T-helper 22 cell (primary cell): ENCODE data around the gene VARS2.
"Not testable (repeated sequence)": the region's sequence is repeated elsewhere in the genome, so short reads cannot be mapped to it uniquely, and the experiment has no call there.

Experiments used
- DNase-seq: peaks from one replicate; pipeline ENCODE4 v3.0.0-alpha.2; 2020; ENCODE audit warnings: low read depth

Gene VARS2

DNA sequence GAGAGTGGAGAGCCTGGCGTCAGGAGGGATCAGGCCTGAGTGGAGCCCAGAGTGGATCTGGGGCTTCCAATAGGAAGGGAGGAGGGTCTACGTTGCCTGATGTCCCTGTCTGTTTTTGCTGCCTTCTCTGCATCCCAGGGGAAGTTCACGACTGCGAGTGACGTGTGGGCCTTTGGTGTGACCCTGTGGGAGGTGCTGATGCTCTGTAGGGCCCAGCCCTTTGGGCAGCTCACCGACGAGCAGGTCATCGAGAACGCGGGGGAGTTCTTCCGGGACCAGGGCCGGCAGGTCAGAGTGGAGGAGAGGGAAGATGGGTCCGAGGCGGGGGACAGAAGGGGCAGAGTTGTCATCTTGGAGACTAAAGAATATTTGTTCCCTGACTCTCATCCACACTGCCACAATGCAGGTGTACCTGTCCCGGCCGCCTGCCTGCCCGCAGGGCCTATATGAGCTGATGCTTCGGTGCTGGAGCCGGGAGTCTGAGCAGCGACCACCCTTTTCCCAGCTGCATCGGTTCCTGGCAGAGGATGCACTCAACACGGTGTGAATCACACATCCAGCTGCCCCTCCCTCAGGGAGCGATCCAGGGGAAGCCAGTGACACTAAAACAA lies 15.2 kb upstream of the VARS2 start:
- DNase-seq: no peak

DNA sequence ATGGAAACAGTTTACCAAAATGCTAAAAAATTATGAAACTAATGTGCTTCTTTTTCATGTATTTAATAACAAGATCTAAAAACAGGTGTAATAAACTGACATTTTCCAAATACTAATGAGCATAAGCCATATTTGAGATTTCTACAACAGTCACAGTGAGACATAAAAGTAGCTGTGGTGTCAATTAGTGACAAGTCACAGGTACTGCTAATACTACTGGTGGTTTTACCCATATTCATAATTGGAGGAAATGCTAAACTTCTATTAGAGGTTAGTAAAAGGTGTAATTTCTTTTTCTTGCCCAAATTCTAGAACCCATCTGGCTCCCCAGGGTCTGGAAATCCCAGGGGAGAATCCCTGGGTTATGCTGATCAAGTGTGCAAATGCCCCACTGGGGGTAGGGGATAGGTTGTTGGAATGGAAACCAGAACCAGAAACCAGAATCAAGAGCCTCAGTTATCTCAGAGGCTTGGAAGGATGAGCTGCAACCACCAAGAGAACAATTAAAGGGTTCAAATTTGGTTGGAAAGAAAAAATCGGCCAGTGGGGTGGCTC lies 13.1 kb upstream of the VARS2 start:
- DNase-seq: no peak

DNA sequence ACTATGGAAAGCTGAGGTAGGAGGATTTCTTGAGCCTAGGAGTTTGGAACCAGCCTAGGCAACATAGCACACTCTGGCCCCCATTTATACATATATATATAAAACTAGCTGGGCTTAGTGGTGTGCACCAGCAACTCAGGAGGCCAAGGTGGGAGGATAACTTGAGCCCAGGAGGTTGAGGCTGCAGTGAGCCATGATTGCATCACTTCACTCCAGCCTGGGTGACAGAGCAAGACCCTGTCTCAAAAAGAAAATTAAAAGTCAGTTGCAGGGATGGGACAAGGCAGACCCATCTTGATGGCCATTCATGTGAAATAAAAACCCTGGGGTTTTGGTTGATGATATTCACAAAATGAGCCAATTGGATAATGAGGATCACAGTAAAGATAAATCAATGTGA lies 12.6 kb upstream of the VARS2 start:
- no peak for DNase-seq

DNA sequence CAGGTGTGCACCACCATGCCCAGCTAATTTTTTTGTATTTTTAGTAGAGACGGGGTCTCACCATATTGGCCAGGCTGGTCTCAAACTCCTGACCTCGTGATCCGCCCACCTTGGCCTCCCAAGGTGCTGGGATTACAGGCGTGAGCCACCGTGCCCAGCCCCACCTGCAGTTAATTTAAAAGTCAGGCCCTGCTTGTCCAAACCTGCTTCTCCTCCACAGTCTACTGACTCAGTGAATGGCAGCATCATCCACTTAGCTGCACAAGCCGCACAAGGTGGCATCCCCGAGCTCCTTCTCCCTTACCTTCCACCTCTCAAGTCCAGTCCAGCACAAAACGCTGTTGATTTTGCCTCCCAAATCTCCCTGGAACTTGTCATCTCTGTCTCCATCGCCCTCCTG lies 11.8 kb upstream of the VARS2 start:
- DNase-seq: not testable (repeated sequence)

DNA sequence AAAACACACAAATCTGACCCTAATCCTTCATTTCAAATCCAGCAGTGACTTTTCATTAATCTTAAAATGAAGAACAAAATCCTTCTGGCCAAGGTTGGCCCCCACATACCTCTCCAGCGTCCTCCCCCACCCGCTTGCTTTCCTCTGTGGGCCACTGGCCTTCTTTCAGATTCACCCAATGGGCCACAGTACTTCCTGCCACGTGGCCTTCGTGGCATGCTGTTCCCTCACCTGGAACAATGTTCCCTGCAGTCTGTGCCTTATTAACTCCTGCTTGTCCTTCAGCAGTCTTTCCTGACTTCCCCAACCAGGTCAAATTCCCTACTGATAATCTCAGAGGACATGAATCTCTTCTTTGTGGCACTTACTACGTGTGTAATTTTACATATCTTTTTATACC lies 11.3 kb upstream of the VARS2 start:
- DNase-seq: no peak

DNA sequence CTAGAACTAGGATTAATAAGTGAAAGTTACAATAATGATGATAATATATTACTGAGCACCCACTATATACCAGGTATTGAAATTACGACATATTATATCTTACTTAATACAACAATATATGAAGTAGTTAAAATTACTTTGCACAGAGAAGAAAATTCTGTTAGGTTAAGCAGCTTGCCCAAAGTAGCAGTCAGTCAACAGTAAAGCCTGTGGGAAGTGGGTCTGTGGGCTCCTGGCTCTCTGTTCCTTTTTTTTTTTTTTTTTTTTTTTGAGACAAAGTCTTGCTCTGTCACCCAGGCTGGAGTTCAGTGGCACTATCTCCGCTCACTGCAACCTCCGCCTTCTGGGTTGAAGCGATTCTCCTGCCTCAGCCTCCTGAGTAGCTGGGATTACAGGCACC lies 10.8 kb upstream of the VARS2 start:
- no peak for DNase-seq

DNA sequence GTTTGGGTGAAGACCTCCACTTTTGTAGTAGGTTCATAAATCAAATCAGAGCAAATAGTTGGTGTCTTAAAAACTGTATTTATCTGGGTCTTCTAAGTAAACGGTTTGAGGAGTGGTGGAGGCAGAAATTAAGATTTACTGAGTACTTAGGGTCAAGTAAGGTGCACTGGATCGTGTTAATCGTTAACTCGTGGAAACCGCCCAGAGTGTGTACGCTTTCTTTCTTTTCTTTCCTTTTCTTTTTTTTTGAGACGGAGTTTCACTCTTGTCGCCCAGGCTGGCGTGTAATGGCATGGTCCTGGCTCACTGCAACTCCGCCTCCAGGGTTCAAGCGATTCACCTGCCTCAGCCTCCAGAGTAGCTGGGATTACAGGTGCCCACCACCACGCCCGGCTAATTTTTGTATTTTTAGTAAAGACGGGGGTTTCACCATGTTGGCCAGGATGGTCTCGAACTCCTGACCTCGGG lies 6.7 kb upstream of the VARS2 start:
- not testable (repeated sequence) for DNase-seq

DNA sequence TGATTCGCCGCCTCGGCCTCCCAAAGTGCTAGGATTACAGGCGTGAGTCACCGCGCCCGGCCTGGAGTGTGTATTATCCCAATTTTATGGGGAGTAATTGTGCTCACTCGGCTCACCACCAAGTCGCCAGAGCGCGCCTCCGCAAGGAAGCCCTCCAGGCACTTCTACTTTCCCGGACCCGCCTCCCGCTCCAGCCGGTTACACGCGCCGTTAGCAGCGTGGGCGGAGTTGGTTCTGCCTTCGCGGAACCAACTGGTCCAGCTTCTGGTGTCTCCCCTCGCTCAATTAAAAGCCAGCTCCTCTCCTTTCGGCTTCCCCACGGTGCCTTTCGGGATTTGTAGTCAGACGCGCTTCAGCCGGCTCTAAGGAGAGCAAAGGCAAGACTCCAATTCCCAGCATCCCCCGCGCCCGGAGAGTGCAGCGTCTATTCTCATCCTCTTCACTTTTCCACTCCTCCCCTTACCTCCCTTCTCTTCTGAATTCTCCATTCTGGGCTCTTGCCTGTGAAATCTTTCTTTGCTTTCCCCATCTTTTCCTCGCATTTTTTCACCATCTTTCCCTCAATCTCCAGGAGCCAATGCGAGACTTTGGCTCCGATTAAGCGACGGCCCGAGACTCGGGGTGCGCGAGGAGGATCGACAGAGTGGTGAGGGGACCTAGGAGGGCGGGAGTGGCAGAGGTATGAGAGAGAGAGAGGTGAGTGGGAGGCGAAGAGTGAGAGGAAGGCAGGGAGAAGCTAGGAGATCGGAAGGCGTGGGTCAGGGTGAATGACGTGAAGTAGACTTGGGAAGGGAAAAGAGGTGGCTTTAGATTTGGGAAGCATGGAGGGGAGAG lies 6.1 kb upstream of the VARS2 start, which contains the start of gene GTF2H4:
TSS of gene GTF2H4 (plus strand) at position 450 of the 834 bp plus-strand sequence.
- peak; percentile 94 for DNase-seq

DNA sequence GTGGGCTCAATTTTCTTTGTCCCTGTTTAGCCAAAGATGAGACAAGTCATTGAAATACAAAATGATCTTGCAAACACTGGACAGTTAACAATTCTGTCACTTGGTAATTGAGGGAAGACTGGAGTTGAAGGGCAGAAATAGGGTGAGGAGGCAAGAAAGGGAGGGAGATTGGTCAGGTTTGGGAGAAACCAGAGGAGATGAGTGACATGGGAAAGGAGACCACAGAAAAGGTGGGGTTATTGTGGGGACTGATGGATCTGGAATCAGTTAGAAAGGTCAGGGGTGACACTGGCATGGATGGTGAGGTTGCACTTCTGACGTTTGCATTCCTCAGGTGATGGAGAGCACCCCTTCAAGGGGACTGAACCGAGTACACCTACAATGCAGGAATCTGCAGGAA lies 5.3 kb upstream of the VARS2 start:
- no peak for DNase-seq

DNA sequence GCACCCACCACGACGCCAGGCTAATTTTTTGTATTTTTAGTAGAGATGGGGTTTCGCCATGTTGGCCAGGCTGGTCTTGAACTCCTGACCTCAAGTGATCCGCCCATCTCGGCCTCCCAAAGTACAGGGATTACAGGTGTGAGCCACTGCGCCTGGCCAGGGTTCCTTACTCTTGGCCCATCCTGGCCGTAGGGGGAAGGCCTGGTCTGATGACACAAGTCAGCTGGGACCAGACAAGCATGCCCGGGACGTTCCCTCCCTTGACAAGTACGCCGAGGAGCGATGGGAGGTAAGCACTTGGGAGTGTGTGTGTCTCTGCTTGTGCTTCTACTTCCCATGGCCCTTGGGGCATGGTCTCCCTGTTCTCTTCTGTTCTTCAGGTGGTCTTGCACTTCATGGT lies 3.6 kb upstream of the VARS2 start:
- not testable (repeated sequence) for DNase-seq

DNA sequence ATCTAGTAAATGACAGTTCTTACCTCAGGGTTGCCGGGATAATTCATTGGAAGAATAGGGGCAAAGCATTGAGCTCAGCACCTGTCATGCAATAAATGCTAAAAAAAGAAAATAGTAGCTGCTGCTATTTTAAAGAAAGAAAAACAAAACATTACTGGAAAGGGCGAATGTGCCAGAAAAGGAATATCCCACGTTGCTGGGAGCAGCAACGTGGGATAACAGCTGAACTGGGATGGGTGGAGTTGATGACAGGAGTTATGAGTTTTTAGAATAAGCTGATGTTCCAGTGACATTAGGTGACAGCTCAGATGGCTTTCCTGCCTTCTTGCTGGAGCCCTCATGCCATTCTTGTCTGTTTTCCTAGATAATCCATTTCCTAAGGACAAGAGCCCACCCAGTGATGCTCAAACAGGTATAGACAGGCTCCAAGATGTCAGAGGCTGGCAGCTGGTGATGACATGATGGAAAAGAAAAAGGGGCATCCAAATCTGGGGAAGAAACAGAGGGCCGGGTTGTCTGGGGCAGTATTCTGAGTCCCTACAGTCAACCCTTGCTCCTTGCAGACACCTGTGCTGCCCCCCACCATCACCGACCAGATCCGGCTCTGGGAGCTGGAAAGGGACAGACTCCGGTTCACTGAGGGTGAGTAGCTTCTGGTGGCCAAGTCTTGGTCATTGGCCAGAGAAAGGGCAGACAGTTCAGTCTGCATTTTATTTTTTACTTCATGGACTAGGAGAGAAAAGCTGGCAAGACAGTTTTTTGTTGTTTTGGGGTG lies 1.1 kb upstream of the VARS2 start:
- DNase-seq: no peak

DNA sequence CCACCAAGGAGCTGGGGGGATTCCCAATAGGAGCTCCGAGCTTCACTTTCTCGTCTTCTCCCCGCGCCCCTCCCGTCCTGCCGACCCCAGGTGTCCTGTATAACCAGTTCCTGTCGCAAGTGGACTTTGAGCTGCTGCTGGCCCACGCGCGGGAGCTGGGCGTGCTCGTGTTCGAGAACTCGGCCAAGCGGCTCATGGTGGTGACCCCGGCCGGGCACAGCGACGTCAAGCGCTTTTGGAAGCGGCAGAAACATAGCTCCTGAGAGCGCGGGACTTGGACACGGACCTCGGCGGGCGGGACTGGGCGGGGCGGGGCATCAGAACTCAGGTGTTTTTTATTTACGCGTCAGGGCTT lies 340 bp upstream of the VARS2 start:
- no peak for DNase-seq

DNA sequence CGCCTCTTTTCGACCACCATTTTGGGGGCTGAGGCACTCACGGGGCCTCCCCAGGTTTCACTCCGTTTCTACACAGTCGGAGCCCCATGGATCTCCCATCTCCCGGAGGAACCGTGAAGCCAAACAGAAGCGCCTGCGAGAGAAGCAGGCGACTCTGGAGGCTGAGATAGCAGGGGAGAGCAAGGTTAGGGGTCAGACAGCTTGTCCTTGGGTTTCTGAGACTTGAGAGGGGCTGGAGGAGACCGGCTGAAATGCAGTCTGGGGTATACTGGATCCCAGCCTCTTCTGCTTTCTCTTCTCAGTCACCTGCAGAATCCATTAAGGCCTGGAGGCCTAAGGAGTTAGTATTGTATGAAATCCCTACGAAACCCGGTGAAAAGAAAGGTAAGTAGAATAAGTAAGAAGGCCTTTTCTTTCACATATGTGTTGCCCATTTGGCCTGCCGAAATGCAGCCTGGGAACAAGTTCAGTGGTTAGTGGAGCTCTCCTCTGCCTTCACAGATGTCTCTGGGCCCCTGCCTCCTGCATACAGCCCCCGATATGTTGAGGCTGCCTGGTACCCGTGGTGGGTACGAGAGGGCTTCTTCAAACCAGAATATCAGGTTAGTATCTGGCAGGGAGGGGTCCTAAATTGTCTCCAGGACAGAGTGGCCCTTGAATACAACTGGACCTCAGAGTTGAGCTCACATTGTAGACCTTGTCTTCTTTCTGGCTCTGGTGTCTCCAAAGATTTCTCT lies 984 bp downstream of the VARS2 start:
- no peak for DNase-seq

DNA sequence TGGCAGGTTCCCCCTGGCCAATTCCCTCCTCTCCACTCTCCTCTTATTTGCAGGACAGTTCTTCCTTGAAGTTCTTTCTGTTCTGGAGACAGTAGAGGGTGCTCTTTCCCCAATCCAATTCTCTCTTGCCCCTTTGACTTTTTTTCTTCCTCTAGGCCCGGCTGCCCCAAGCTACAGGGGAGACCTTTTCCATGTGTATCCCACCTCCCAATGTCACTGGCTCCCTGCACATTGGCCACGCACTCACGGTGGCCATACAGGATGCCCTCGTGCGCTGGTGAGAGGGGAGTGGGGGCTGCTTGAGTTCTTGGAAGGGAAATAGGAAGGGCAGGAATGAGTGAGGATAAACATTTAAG lies 1.5 kb downstream of the VARS2 start:
- DNase-seq: no peak

DNA sequence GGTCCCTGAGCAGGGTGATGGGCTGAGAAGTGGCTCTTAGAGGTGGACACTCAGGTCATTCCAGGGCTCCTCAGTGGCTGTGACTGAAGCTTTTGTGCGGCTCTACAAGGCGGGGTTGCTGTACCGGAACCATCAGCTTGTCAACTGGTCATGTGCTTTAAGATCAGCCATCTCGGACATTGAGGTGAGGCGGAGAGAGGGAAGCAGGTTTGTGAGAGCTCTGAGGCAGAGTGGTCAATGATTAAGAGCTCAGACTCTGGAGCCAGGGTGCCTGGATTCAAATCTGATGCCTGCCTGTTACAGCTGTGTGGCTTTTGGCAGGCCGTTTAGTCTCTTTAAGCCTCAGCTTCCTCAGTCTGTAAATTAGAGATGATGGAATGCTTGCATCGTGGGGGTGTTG lies 3.0 kb downstream of the VARS2 start:
- DNase-seq: no peak

DNA sequence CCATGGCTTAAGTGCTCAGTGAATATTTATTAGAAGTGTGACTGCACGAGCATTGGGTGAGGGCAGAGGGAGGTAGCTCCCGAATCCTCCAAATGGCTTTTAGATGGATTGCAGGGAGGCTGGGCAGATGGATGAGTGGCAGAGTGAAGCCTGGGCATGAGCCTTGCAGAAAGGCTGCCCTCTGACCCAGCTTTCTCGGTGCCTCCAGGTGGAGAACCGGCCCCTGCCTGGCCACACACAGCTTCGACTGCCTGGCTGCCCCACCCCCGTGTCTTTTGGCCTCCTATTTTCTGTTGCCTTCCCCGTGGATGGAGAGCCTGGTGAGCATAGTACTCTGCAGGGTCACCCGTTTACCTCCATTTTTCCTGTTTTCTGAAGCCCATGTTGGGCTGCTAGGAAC lies 3.4 kb downstream of the VARS2 start:
- DNase-seq: no peak

DNA sequence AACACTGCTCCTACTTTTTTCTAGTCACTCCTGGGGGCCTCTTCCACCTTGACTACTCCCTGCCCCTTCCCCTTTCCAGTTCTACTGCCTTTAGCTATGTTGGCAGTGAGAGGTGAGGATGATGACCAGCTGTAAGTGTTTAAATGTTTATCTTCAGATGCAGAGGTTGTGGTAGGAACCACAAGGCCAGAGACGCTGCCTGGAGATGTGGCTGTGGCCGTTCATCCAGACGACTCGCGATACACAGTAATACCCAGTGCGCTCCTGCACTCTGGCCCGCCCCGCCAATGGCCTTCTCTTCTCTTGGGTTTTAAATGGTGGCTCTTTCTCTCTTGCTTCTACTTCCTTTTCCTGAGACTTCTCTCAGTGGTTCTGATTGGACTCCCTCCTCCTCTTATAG lies 4.6 kb downstream of the VARS2 start:
- no peak for DNase-seq

DNA sequence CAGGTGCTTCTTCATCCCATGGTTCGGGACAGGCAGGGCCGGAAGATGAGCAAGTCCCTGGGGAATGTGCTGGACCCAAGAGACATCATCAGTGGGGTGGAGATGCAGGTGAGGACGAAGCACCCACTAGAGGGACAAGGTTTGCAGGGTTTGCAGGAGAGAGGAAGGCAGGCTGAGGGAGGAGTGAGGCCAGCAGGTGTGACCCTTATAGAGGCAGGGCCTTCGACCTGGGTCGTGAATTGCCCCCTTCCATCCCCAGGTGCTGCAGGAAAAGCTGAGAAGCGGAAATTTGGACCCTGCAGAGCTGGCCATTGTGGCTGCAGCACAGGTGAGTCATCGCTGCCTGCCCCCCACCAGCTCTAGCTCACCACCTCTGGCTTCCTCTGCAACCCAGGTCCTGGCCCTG lies 8.4 kb downstream of the VARS2 start:
- no peak for DNase-seq

DNA sequence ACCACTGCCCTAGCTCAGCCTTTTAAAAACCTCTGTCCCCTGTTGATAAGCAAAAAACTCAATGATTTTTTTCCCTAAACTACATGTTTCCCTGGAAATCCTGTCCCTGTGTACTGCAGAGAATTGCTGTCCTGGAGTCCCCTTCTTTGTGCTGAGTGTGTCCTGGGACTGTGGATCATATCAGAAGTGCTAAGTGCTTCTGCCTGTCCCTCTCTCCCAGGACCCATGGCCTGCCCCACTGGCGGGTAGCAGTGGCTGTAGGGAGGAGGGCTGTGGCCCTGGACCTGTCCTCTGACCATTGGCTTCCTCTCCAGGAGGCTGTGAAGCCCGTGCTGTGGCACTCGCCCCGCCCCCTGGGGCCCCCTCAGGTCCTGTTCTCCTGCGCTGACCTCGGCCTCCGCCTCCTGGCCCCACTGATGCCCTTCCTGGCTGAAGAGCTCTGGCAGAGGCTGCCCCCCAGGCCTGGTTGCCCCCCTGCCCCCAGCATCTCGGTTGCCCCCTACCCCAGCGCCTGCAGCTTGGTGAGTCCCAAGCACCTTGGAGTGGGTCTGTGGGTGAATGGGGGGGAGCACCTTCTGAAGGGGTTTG lies 10.1 kb downstream of the VARS2 start:
- not testable (repeated sequence) for DNase-seq

DNA sequence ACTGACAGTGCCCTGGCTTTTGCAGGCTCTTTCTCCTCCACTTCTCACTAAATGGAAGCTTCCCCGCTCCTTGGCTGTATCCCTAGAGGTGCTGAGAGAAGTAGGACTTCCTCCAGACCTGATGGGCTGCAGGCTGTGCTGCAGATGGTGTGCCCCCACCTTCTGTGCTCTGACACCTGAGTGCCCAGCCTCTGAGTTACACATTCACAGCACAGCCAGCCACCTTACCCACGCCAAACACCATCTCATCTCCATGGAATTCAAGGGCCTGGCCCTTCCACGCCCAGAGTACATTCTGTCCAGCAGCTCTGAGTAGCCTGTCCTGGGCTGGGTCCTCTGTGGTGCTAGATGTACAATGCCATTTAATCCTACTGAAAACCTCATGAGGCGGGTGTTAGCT lies 12.6 kb downstream of the VARS2 start:
- no peak for DNase-seq

DNA sequence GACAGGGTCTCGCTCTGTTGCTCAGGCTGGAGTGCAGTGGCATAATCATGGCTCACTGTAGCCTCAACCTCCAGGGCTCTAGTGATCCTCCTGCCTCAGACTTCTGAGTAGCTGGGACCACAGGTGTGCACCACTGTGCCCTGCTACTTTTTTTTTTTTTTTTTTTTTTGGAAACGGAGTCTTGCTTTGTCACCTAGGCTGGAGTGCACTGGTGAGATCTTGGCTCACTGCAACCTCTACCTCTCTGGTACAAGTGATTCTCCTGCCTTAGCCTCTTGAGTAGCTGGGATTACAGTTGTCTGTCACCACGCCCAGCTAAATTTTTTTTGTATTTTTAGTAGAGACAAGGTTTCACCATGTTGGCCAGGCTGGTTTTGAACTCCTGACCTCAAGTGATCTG lies 13.0 kb downstream of the VARS2 start:
- not testable (repeated sequence) for DNase-seq

DNA sequence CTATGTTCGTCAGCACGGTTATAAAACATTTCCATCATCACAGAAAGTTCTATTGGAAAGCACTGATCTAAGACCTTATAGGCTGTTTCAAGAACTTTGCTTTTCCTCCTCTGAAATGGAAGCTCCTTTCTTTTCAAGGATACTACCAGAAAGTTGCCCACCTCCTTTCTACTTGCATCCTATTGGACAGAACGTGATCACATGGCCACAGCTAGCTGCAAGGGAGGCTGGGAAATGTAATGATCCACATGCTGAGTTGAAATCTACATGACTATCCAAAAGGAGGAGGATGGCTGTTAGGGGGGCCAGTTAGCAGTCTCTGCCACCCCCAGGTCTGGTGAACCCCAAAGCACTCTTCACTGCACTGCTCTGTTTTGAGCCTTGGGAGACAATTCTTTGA lies 14.6 kb downstream of the VARS2 start:
- DNase-seq: no peak
